ENCODE measurements around the gene MAP2K5. TPM values are rescaled to one million over a fixed set of nuclear protein-coding genes. Genes with fewer than 3 reads are reported as not detected.

MAP2K5 gene
- total RNA-seq, 4 donors from 2014 or later = 8.0 to 14.0 (median 9.1) TPM

DNA sequence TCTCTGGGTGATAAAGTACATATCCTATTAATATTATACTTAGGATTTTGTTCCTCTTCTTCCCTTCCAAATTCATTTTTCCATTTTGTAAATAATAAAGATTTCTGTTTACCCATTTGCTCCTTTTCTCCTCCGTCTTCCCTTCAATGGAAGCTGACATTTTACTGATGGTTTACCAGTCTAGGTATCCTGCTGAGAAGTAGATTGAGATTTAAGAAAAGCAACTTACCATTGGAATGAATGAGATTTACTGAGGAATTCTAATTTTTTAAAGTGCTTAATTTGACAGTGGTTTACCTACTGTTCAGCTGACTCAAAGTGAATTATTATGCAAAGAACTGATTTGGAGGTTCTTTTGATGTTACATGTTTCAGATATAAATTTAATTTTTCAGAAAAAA, 19.2 kb upstream of the MAP2K5 start:
- intact Hi-C loops (cut with DNase I; ENCODE audit: low total_unique reads) = loop anchor here (10.0 kb wide), 1 partner anchor 1369 kb away; no protein-coding TSS in a partner anchor
- TF ChIP-seq POLR2A (IDR thresholded peaks at IDR 0.05) = no peak
- TF ChIP-seq, protein P1, sequence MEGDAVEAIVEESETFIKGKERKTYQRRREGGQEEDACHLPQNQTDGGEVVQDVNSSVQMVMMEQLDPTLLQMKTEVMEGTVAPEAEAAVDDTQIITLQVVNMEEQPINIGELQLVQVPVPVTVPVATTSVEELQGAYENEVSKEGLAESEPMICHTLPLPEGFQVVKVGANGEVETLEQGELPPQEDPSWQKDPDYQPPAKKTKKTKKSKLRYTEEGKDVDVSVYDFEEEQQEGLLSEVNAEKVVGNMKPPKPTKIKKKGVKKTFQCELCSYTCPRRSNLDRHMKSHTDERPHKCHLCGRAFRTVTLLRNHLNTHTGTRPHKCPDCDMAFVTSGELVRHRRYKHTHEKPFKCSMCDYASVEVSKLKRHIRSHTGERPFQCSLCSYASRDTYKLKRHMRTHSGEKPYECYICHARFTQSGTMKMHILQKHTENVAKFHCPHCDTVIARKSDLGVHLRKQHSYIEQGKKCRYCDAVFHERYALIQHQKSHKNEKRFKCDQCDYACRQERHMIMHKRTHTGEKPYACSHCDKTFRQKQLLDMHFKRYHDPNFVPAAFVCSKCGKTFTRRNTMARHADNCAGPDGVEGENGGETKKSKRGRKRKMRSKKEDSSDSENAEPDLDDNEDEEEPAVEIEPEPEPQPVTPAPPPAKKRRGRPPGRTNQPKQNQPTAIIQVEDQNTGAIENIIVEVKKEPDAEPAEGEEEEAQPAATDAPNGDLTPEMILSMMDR (IDR thresholded peaks at IDR 0.05) = no peak
- H3K4me3 ChIP-seq (ENCODE audit: low read depth, poor library complexity, severe bottlenecking) = no peak overlapping the region
- no peak for DNase-seq (ENCODE audit: low spot score in 2 of 2)
- WGBS, 2 donors = 70 to 73% methylated on average over 1 of the region's 1 CpG

DNA sequence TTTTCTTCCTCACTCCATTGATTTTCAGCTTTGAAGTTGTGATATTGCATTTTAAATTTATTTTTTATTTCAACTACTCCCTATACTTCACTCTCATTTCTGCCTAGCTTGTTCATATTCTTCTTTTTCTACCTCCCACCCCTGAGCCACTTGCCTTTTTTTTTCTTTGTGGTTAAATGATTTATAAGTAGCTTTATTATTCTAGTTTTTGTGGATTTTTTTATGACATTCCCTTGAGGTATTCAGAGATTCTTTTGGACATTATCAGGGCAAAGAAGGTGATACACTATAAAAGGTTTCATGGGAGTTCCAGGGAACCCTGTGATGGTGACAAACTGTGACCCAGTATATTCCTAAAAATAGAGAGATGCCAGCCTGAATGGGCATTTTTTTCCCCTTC, 18.3 kb upstream of the MAP2K5 start:
- TF ChIP-seq, protein P1 (IDR thresholded peaks at IDR 0.05) = no peak
- TF ChIP-seq POLR2A (IDR thresholded peaks at IDR 0.05) = no peak
- intact Hi-C loops (cut with DNase I; ENCODE audit: low total_unique reads) = loop anchor here (10.0 kb wide), 1 partner anchor 1369 kb away; no protein-coding TSS in a partner anchor
- H3K4me3 ChIP-seq (ENCODE audit: low read depth, poor library complexity, severe bottlenecking) = no peak overlapping the region
- no peak for DNase-seq (ENCODE audit: low spot score in 2 of 2)

DNA sequence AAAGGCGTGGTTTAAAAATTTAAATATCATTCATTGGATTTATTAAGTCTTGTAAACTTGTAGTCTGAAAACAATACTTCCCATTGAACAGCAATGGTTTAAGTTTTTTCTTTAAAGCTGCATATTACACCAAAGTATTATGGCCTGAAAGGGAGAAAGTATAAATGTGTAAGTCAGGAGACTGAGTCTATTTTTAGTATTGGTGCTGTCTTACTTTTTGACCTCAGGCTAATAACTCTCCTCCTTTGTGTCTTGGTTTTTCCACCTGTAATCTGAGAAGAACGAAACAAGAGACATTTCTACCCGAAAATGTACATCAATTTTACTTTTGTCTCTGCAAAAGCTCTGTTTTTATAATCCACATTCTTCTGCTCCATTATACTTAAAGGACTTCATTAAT, 14.0 kb upstream of the MAP2K5 start:
- no peak for TF ChIP-seq POLR2A (IDR thresholded peaks at IDR 0.05)
- TF ChIP-seq, protein P1 (IDR thresholded peaks at IDR 0.05) = no peak
- WGBS, 2 donors = 92 to 95% methylated on average over 3 of the region's 3 CpGs
- H3K4me3 ChIP-seq (ENCODE audit: low read depth, poor library complexity, severe bottlenecking) = no peak overlapping the region
- DNase-seq (ENCODE audit: low spot score in 2 of 2) = no peak
- intact Hi-C loops (cut with DNase I; ENCODE audit: low total_unique reads) = loop anchor here (10.0 kb wide), 1 partner anchor 1374 kb away; no protein-coding TSS in a partner anchor

DNA sequence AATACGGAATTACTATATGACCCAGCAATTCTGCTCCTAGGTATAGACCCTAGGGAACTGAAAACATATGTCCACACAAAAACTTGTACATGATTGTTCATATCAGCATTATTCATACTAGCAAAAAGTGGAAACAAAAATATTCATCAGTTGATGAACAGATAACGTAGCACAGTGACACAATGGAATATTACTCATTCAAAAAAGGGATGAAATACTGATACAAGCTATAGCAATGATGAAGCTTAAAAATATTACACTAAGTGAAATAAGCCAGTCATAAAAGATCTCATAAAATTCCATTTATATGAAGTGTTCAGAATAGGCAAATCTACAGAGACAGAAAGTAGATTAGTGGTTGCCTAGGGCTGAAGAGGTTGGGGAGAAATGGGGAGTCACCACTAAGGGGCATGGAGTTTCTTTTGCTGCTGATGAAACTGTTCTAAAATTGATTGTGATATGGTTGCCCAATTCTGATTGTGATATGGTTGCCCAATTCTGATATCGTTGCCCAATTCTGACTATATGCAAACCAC, 11.1 kb upstream of the MAP2K5 start:
- DNase-seq (ENCODE audit: low spot score in 2 of 2) = no peak
- WGBS, 2 donors = 50 to 60% methylated on average over 3 of the region's 3 CpGs
- intact Hi-C loops (cut with DNase I; ENCODE audit: low total_unique reads) = no loop called here
- TF ChIP-seq, protein P1 (IDR thresholded peaks at IDR 0.05) = no peak
- TF ChIP-seq POLR2A (IDR thresholded peaks at IDR 0.05) = no peak
- H3K4me3 ChIP-seq (ENCODE audit: low read depth, poor library complexity, severe bottlenecking) = no peak overlapping the region

DNA sequence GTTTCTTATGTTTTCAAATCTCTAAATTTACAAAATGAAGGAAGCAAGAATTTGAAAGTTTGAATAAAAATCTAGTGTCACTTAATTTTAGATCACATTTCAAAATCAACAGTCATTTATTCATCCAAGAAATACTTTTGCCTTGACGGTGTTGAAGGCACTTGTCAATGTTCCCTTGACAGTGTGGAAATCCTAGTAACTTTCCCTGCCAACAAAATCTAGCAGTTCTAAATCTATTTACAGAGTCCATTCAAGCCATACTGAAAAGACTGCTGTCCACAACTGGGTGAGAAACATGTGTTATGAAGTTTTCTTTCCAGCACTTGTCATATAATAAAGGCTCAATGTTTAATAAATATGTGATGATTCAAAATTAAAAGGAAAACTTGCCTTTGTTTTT, 8.6 kb upstream of the MAP2K5 start:
- TF ChIP-seq, protein P1 (IDR thresholded peaks at IDR 0.05) = no peak
- no peak for TF ChIP-seq POLR2A (IDR thresholded peaks at IDR 0.05)
- no peak for DNase-seq (ENCODE audit: low spot score in 2 of 2)
- no peak overlapping the region for H3K4me3 ChIP-seq (ENCODE audit: low read depth, poor library complexity, severe bottlenecking)
- intact Hi-C loops (cut with DNase I; ENCODE audit: low total_unique reads) = no loop called here
- WGBS, 2 donors = 71 to 79% methylated on average over 1 of the region's 1 CpG

DNA sequence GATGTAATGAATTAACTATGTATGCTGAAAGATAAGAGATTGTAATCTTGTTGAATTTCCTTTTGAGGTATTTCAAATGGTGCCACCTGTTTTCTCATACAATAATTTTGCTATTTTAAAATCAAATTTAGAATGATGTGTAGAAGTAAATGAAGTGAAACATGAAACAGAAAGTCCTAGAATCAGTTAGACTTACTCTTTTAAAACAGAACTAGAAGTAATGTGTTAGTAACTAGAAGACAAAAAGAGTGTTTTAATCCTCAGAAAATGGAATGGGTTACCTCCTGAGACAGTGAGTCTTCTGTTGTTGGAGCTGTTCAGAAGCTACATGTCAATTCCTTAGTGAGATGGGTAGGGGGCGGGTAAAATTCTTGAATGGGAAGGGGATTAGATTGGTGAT, 8.1 kb upstream of the MAP2K5 start:
- WGBS, 2 donors = 91 to 100% methylated on average over 1 of the region's 1 CpG
- intact Hi-C loops (cut with DNase I; ENCODE audit: low total_unique reads) = no loop called here
- TF ChIP-seq POLR2A (IDR thresholded peaks at IDR 0.05) = no peak
- TF ChIP-seq, protein P1 (IDR thresholded peaks at IDR 0.05) = no peak
- H3K4me3 ChIP-seq (ENCODE audit: low read depth, poor library complexity, severe bottlenecking) = no peak overlapping the region
- DNase-seq (ENCODE audit: low spot score in 2 of 2) = no peak
